WTC11 (cell line): ENCODE data around the gene MPZL3. TPM values are rescaled to one million over a fixed set of nuclear protein-coding genes. Genes with fewer than 3 reads are reported as not detected.

Experiments
- ATAC-seq: fragments of 200-7000 bp; cut with Tn5 transposase; 2 replicates; pipeline ENCODE4 v1.10.0; 2021; ENCODE audit warnings: mild to moderate bottlenecking, moderate library complexity
- CTCF ChIA-PET: fragments of 300-600 bp; sonication (Branson Sonifier 250); formaldehyde crosslinking; loops from one replicate; lab custom pipeline; 2021; ENCODE audit warnings: antibody characterized with exemption; lab: Charles Lee
- POLR2A ChIA-PET: fragments of 350-600 bp; sonication (Branson Sonifier 250); formaldehyde crosslinking; loops from one replicate; lab custom pipeline; 2021; ENCODE audit warnings: antibody characterized with exemption; lab: Charles Lee
- DNase-seq: peaks from one replicate; pipeline ENCODE4 v3.0.0; 2021; ENCODE audit warnings: low spot score
- H3K27ac Mint-ChIP-seq: 2 replicates; pipeline ENCODE4 v1.8.0; 2021; ENCODE audit warnings: mixed read lengths
- H3K27me3 Mint-ChIP-seq: 2 replicates; pipeline ENCODE4 v1.8.0; 2021; ENCODE audit warnings: low read depth, mild to moderate bottlenecking, moderate library complexity, mixed read lengths
- H3K36me3 Mint-ChIP-seq: 2 replicates; pipeline ENCODE4 v1.8.0; 2021; ENCODE audit warnings: mixed read lengths
- H3K4me1 Mint-ChIP-seq: 2 replicates; pipeline ENCODE4 v1.8.0; 2022; ENCODE audit warnings: mixed read lengths
- H3K4me3 Mint-ChIP-seq: 2 replicates; pipeline ENCODE4 v1.8.0; 2021; ENCODE audit warnings: mild to moderate bottlenecking, moderate library complexity, mixed read lengths
- H3K9me3 Mint-ChIP-seq: 2 replicates; pipeline ENCODE4 v1.8.0; 2021; ENCODE audit warnings: mixed read lengths
- ATF1 ChIP-seq: sonication (generic); formaldehyde crosslinking; IDR thresholded peaks from 2 replicates; pipeline ENCODE4 v1.8.1; 2023; ENCODE audit warnings: mild to moderate bottlenecking, moderate library complexity, missing genetic modification reagents
- CDX4 ChIP-seq: fragments of 250-450 bp; sonication (Bioruptor Pico); IDR thresholded peaks from 2 replicates; pipeline ENCODE4 v1.9.0; 2021; ENCODE audit warnings: moderate library complexity, mild to moderate bottlenecking, inconsistent platforms, borderline replicate concordance
- CTCF ChIP-seq: fragments of 200-600 bp; IDR thresholded peaks from 2 replicates; pipeline ENCODE4 v1.8.0; 2022; ENCODE audit warnings: antibody characterized with exemption
- FOXJ3 ChIP-seq: sonication (generic); formaldehyde crosslinking; IDR thresholded peaks from 2 replicates; pipeline ENCODE4 v1.9.0; 2021; ENCODE audit warnings: missing genetic modification reagents, mild to moderate bottlenecking, borderline replicate concordance
- FOXK1 ChIP-seq: sonication (generic); formaldehyde crosslinking; IDR thresholded peaks from 2 replicates; pipeline ENCODE4 v1.8.0; 2022; ENCODE audit warnings: mild to moderate bottlenecking, moderate library complexity, missing genetic modification reagents
- FOXP4 ChIP-seq: sonication (generic); formaldehyde crosslinking; IDR thresholded peaks from 2 replicates; pipeline ENCODE4 v1.8.0; 2022; ENCODE audit warnings: mild to moderate bottlenecking, missing genetic modification reagents
- HMGA2 ChIP-seq: fragments of 250-450 bp; sonication (Bioruptor Pico); IDR thresholded peaks from 2 replicates; pipeline ENCODE4 v1.4.0; 2021; ENCODE audit warnings: mild to moderate bottlenecking, moderate library complexity
- IRF2 ChIP-seq: sonication (generic); formaldehyde crosslinking; IDR thresholded peaks from 2 replicates; pipeline ENCODE4 v1.8.0; 2022; ENCODE audit warnings: low read depth, missing genetic modification reagents, borderline replicate concordance
- MLX ChIP-seq: sonication (generic); formaldehyde crosslinking; IDR thresholded peaks from 2 replicates; pipeline ENCODE4 v1.8.1; 2023; ENCODE audit warnings: mild to moderate bottlenecking, missing genetic modification reagents, moderate library complexity
- MXD4 ChIP-seq: fragments of 250-450 bp; sonication (Bioruptor Pico); IDR thresholded peaks from 2 replicates; pipeline ENCODE4 v1.8.0; 2021; ENCODE audit warnings: mild to moderate bottlenecking, moderate library complexity, borderline replicate concordance
- NR1H2 ChIP-seq: sonication (generic); formaldehyde crosslinking; IDR thresholded peaks from 2 replicates; pipeline ENCODE4 v1.9.0; 2021; ENCODE audit warnings: mild to moderate bottlenecking, moderate library complexity, missing genetic modification reagents
- NR2C2 ChIP-seq: sonication (generic); formaldehyde crosslinking; IDR thresholded peaks from 2 replicates; pipeline ENCODE4 v1.8.0; 2022; ENCODE audit warnings: mild to moderate bottlenecking, missing genetic modification reagents
- TP53 ChIP-seq: sonication (generic); formaldehyde crosslinking; IDR thresholded peaks from 2 replicates; pipeline ENCODE4 v1.8.1; 2023; ENCODE audit warnings: mild to moderate bottlenecking, missing genetic modification reagents
- ZNF416 ChIP-seq: fragments of 250-450 bp; sonication (Bioruptor Pico); IDR thresholded peaks from 2 replicates; pipeline ENCODE4 v1.9.0; 2021; ENCODE audit warnings: mild to moderate bottlenecking, inconsistent platforms
- total RNA-seq: library from RNA; stranded (reverse); gene quantifications from 3 replicates; pipeline ENCODE4 v1.2.3, GENCODE V29; 2021
- TF ChIP-seq, protein P1 (sequence below): sonication (generic); formaldehyde crosslinking; IDR thresholded peaks from 2 replicates; pipeline ENCODE4 v1.8.0; 2023; ENCODE audit warnings: missing genetic modification reagents, mild to moderate bottlenecking, borderline replicate concordance

MPZL3 gene
- total RNA-seq, 1 experiment from 2014 or later = 2.1 TPM

- ChIA-PET CTCF (interaction anchor here (0.8 to 2.4 kb wide), 4 partner anchors 13 to 106 kb away, joined by 5 to 8 read pairs (median 6); partner anchors contain the start of gene MPZL2), POLR2A (no interaction called here)
- TF ChIP-seq IRF2 (CRISPR knock-in tag) (no peak), MXD4 (CRISPR knock-in tag) (no peak), FOXK1 (CRISPR knock-in tag) (no peak), NR1H2 (CRISPR knock-in tag) (no peak), ATF1 (CRISPR knock-in tag) (no peak), CDX4 (CRISPR knock-in tag) (no peak)
- TF ChIP-seq, protein P1, sequence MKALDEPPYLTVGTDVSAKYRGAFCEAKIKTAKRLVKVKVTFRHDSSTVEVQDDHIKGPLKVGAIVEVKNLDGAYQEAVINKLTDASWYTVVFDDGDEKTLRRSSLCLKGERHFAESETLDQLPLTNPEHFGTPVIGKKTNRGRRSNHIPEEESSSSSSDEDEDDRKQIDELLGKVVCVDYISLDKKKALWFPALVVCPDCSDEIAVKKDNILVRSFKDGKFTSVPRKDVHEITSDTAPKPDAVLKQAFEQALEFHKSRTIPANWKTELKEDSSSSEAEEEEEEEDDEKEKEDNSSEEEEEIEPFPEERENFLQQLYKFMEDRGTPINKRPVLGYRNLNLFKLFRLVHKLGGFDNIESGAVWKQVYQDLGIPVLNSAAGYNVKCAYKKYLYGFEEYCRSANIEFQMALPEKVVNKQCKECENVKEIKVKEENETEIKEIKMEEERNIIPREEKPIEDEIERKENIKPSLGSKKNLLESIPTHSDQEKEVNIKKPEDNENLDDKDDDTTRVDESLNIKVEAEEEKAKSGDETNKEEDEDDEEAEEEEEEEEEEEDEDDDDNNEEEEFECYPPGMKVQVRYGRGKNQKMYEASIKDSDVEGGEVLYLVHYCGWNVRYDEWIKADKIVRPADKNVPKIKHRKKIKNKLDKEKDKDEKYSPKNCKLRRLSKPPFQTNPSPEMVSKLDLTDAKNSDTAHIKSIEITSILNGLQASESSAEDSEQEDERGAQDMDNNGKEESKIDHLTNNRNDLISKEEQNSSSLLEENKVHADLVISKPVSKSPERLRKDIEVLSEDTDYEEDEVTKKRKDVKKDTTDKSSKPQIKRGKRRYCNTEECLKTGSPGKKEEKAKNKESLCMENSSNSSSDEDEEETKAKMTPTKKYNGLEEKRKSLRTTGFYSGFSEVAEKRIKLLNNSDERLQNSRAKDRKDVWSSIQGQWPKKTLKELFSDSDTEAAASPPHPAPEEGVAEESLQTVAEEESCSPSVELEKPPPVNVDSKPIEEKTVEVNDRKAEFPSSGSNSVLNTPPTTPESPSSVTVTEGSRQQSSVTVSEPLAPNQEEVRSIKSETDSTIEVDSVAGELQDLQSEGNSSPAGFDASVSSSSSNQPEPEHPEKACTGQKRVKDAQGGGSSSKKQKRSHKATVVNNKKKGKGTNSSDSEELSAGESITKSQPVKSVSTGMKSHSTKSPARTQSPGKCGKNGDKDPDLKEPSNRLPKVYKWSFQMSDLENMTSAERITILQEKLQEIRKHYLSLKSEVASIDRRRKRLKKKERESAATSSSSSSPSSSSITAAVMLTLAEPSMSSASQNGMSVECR (CRISPR knock-in tag) = no peak
- ATAC-seq (peak; percentile 44), DNase-seq (no peak)
- no peak overlapping the region for H3K27ac Mint-ChIP-seq
- no peaks in the 10 kb centered on the region for H3K36me3 Mint-ChIP-seq
- peaks cover 2% of the 10 kb centered on the region; the same call in 1 of the 2 replicates for H3K4me1 Mint-ChIP-seq
- H3K27me3 Mint-ChIP-seq = peaks cover 33% of the 10 kb centered on the region
- no peak overlapping the region for H3K4me3 Mint-ChIP-seq
- no peaks in the 10 kb centered on the region for H3K9me3 Mint-ChIP-seq
Observed at GRCh38 chr11:118277312-118277711, 25.1 kb upstream of the MPZL3 start.

DNA sequence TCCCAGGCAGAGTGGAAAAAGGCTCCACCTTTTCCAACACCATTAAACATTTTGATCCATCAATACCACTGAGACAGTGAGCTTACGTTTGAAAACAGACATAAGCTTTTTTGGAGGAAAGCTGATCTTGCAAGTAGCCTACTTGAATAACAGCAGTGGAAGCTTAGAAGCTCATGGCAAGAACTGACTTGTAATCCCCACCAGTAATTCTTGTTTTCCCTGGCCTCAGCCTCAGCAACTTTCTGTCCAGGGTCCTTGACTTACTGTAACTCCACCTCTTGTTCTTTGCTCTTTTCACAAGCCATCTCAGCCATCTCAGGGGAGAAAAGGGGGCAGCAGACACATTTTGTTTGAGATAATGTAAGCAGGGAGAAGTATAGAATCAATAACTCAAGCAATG lies 24.3 kb upstream of the MPZL3 start:
- no peak overlapping the region for H3K4me3 Mint-ChIP-seq
- ChIA-PET CTCF (interaction anchor here (1.0 to 2.4 kb wide), 3 partner anchors 13 to 78 kb away, joined by 4 to 8 read pairs (median 5); partner anchors contain the start of gene MPZL2), POLR2A (no interaction called here)
- DNase-seq (no peak), ATAC-seq (no peak)
- no peaks in the 10 kb centered on the region for H3K36me3 Mint-ChIP-seq
- TF ChIP-seq NR2C2 (CRISPR knock-in tag) = no peak
- no peak for TF ChIP-seq ZNF416
- TF ChIP-seq FOXP4 = no peak
- no peak for TF ChIP-seq MLX
- TF ChIP-seq HMGA2 (CRISPR knock-in tag) = no peak
- TF ChIP-seq TP53 = no peak
- no peak for TF ChIP-seq FOXJ3
- no peak for TF ChIP-seq CTCF
- H3K9me3 Mint-ChIP-seq = no peaks in the 10 kb centered on the region
- H3K27me3 Mint-ChIP-seq = peaks cover 42% of the 10 kb centered on the region
- H3K27ac Mint-ChIP-seq = no peak overlapping the region
- peaks cover 2% of the 10 kb centered on the region; the same call in 1 of the 2 replicates for H3K4me1 Mint-ChIP-seq
